ENCODE results near the gene PRR35. TPM values are rescaled to one million over a fixed set of nuclear protein-coding genes. Genes with fewer than 3 reads are reported as not detected.

PRR35 gene
- not detected in 2 replicates for total RNA-seq (2014; rRNA removed; shearing (Covaris generic))

DNA sequence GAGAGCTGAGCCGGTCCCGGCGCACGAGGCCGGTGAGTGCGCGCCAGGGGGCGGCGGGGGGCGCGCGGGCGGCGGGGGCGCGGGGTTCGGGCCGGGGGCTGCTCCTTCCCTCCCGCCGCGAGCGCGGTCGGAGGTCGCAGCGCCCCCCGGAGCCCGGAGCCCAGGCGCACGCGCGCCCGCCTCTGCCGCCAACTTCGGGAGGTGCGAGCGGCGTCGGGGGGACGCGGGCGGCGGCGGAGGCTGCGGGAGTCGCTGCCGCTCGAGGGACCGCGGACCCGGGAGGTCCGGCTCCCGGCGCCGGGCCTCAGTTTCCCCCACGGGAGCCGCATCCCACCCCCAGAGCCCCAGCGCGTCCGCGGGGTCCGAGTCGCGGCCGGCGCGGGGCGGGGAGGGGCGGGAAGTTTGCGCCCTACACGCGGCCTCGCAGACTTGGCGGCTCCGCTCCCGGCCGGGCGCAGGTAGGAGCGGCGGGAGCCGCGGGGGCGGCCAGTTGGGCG lies at the start of gene PRR35:
TSS of gene PRR35 (plus strand) at position 191 of the 497 bp plus-strand sequence. CDS start 2,901 bp downstream, outside the sequence.
- no peak for DNase-seq (ENCODE audit: low spot score)

DNA sequence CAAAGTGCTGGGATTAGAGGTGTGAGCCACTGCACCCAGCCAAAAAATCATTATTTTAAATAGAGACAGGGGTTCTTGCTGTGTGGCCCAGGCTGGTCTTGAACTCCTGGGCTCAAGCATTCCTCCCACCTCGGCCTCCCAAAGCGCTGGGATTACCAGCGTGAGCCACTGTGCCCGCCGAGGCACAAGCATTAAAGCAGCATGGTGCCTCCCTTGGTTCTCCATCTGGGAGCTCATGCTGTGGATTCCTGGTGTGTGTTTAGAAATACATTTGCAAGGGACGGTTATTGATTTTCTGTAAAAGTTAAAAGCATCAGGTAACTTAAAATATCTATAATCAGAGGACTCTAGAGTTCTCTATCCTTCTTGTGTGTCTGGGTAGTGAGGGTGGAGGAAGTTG lies 47.4 kb upstream of the PRR35 start:
- no peak for DNase-seq (ENCODE audit: low spot score)

GRCh38 chr16:513950-514349 lies 46.2 kb upstream of the PRR35 start:
- no peak for DNase-seq (ENCODE audit: low spot score)

- DNase-seq (ENCODE audit: low spot score): no peak
Observed at GRCh38 chr16:515175-515938, 44.8 kb upstream of the PRR35 start.

DNA sequence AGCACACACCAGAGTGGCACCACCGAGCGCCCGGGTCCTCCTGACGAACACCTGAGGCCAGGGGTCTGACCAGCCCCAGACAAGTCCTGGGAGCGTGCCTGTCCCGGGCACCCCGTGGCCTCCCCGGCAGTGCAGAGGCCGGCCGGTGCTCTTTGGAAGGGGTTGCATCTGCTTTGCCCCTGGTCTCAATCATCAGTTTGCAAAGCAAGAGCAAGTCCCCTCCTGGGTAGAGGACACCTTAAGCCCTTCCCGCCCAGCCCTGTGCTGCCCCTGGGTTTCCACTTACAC lies 44.3 kb upstream of the PRR35 start:
- no peak for DNase-seq (ENCODE audit: low spot score)

DNA sequence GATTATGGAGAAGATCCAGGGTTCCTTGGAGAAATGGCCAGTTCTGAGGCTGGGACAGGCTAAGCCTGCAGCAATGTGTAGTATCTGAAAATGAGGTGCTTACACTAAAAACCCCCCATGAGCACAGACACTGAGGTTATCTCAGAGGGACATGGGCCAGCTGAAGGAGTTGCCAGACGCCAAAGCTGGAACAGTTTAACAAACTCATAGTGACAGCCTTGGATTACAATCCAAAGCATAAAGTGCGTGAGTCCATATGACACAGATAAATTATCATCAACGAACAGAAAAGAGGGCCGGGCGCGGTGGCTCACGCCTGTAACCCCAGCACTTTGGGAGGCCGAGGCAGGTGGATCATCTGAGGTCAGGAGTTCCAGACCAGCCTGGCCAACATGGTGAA lies 43.9 kb upstream of the PRR35 start:
- no peak for DNase-seq (ENCODE audit: low spot score)

DNA sequence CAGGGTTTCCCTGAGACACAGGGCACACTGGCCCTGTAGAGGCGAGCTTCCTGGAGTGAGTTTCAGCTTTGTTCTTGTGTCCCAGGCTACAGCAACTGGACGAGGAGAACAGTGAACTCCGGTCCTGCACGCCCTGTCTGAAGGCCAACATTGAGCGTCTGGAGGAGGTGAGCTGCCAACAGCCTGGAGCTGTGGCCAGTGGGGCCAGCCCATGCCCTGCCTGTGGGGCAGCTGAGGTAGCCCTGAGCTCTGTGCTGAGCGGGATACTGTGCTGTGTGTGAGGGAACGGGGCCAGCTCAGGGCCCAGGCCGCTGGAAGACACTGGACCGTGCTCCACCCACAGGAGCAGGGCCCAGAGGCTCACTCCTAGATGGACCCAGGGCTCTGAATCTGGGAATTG lies 41.3 kb upstream of the PRR35 start:
- no peak for DNase-seq (ENCODE audit: low spot score)

DNA sequence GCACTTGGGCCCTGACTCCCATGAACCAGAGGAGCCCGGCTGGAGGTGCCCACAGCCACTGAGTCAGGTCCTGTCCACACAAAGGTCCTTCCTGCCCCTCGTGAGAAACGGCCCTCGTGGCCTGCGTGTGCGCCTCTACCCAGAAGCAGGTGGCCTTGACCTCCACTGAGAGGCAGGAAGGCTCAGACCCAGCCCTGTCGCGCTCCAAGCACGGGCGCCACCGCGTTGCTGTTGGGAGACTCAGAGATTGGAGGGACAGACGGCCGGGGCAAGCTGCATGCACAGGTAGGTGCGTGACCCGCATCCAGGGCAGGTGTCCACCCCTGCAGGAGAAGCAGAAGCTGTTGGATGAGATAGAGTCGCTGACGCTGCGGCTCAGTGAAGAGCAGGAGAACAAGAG lies 40.8 kb upstream of the PRR35 start:
- no peak for DNase-seq (ENCODE audit: low spot score)

DNA sequence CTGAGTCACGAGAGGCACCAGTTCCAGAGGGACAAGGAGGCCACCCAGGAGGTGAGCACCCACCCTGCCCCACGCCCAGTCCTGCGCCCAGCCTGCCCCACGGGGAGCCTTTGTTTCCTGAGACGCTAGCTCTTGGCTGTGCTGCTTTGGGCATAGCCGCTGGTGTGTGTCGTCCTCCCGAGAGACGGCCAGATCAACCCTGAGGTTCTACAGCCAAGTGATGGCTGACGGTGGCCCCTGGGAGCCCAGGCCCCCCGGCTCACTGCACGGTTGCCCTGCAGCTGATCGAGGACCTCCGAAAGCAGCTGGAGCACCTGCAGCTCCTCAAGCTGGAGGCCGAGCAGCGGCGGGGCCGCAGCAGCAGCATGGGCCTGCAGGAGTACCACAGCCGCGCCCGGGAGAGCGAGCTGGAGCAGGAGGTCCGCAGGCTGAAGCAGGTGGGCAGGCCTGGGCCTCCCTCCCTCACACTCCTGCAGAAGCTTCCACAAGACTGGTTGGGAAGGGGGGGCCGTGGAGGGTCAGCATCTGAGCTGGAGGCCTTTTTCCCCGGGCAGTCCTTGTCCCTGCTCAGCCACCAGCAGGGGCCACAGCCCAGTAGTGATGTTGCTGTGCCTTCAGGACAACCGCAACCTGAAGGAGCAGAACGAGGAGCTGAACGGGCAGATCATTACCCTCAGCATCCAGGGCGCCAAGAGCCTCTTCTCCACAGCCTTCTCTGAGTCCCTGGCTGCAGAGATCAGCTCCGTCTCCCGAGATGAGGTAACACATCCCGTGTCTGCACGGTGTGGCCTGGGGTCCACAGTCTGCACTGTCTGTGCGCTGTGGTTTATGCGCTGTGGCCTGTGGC lies 40.1 kb upstream of the PRR35 start:
- DNase-seq (ENCODE audit: low spot score): no peak

DNA sequence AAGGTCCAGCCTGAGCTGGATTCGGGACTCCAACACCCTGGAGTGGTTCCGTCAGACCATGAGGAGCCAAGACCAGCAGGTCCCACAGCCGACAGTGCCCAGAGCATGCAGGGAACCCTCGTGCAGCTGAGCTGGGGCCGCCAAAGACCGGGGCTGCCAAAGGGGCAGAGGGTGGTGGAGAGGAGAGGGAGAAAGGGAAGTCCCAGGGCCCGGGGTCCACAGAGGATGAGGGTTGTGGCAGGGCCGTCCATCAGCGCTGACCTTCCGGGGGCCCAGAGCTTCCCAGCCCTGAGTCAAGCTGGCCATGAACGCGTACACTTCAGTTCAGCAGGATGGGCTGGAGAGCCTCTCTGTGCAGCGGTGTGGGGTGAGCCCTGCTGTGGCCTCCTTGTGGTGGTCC lies 39.3 kb upstream of the PRR35 start:
- no peak for DNase-seq (ENCODE audit: low spot score)

- no peak for DNase-seq (ENCODE audit: low spot score)
Observed at GRCh38 chr16:521381-522210, 38.6 kb upstream of the PRR35 start.

GRCh38 chr16:522320-523096 lies 37.7 kb upstream of the PRR35 start:
- no peak for DNase-seq (ENCODE audit: low spot score)

- no peak for DNase-seq (ENCODE audit: low spot score)
Observed at GRCh38 chr16:523097-523741, 37.0 kb upstream of the PRR35 start.

DNA sequence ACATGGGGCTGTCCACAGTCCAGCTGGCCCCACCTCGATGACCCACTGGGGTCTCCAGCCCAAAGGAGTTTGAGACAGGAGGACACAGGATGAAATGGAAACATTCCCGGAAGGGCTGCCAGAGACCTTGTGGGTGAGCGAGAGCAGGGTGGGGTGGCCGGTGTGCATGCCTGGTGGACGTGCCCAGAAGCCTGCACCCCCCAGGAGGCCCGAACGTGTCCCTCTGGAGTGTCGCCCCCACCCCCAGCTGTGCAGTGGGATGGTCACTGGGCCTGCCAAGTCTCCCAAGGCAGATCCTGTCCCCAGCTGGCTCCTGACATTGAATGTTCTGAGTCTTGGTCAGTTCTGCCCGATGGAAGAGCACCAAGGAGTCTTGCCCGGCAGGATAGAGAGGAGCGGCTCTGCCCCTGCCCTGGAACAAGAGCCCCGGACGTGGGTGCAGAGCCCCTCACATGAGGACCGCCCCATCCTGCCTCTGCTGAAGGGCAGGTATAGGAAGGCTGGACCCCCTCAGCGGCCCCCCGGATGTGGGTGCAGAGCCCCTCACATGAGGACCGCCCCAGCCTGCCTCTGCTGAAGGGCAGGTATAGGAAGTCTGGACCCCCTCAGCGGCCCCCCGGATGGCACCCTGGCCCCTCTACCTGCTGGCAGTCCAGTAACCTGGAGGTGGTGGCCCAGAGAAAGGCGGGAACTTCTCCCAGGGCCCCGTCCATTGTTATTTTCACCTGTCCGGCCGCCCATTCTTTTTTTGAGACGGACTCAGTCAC lies 35.7 kb upstream of the PRR35 start:
- DNase-seq (ENCODE audit: low spot score): no peak

GRCh38 chr16:525123-525519 lies 35.1 kb upstream of the PRR35 start:
- no peak for DNase-seq (ENCODE audit: low spot score)

DNA sequence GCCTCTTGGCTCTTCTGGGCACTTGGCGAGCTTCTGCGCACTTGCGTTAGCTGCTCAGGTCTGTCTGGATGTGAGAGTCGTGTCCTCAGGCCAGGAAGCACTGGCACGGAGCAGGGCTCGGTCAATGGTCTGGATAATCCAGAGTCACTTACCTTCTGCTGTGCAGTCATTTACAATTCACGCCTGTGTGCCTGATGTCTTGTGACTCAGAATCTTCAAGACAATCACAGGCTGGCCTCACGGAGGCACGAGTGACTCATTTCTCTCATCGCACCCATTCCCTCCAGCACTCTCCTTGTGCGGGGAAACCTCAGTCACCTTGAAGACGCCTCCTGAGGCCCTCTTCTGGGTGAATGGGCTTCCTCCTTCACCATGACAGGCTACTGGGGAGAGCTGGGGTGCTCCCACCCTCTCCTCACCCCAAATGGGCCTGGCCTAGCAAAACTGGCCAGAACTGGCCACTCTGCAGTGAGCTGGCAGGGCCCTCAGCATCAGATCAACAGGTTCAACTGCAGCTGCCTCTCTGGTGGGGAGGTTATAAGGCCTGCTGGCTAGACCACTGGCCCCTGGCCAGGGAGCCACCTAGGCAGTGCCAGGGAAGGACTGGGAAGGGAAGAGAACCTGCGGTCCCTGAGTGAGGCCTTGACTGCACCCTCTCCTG lies 34.5 kb upstream of the PRR35 start:
- peak; percentile 65 for DNase-seq (ENCODE audit: low spot score)

- no peak for DNase-seq (ENCODE audit: low spot score)
Observed at GRCh38 chr16:526181-527014, 33.8 kb upstream of the PRR35 start.

DNA sequence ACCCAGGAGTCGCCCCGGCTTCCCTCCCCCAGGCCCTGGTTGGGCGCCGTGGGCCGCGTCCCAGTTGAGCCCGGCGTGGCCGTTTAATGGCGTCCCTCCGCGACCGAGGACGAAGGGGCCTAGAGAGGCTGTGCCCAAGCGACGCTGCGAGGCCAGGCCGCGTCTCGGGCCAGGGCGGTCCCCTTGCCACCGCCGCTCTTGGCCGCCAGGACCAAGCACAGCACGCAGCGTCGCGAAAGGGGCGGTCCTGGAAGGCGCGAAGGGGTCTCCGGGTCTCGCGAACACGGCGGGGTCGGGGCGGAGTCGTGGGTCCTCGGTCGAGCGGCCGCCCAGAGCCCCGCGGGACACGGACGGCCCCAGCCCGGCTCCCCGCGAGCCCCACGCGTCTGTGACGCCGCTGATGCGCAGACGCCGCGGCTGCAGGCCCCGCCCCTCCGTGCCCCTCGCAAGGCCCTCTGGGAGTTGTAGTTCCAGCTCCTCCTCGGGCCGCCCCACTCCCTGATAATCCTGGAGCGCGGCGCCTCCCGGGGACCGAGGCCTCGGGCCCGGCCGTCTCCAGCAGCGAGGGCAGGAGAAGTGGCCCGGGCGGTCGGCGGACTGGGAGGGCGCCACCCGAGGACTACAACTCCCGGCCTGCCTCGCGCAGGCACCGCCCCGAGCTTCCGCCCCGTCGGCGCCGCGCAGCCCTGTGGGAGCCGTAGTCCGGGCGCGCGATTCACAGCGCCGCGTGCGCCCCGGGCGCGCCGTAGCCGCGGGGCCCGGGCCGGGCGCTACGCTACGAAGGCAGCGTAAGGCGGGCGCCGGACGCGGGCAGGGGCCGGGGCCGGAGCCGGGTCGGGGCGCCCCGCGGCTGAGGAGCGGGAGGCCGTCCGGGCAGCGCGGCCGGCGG lies 32.9 kb upstream of the PRR35 start, which contains the start of gene CAPN15:
TSS of gene CAPN15 (plus strand) at position 698 of the 889 bp plus-strand sequence. CDS start 19,127 bp downstream, outside the sequence.
- DNase-seq (ENCODE audit: low spot score): peak; percentile 63
